ENCODE data around the gene ATP10B. TPM values are rescaled to one million over a fixed set of nuclear protein-coding genes. Genes with fewer than 3 reads are reported as not detected.

The ATP10B gene
- total RNA-seq, 1 experiment from 2014 or later: not detected

DNA sequence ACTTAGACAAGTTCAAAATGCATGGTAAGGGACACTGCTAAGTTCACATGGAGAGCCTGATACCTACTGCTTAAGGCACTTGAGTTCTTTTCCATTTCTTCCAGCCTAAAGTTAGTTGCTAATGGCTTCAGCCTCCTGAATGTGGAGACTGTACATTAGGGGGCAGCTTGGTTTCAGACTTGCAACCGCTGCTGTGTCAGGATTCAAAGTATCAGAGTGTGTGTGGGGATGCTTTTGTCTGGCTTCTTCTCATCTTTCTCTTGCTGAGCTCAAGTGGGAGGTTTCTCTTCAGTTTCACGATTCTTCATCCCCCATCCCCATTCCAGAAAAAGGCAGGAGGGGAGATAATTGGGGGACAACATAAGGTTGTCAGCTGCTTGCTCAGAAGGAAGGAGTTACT lies 49.4 kb downstream of the ATP10B start:
- H3K4me1 ChIP-seq (ENCODE audit: control insufficient read depth, insufficient read depth, low read length): no peaks in the 10 kb centered on the region
- H3K27me3 ChIP-seq (ENCODE audit: control insufficient read depth, insufficient read depth, low read length): no peaks in the 10 kb centered on the region
- CTCF ChIA-PET: no interaction called here
- TF ChIP-seq, protein P1, sequence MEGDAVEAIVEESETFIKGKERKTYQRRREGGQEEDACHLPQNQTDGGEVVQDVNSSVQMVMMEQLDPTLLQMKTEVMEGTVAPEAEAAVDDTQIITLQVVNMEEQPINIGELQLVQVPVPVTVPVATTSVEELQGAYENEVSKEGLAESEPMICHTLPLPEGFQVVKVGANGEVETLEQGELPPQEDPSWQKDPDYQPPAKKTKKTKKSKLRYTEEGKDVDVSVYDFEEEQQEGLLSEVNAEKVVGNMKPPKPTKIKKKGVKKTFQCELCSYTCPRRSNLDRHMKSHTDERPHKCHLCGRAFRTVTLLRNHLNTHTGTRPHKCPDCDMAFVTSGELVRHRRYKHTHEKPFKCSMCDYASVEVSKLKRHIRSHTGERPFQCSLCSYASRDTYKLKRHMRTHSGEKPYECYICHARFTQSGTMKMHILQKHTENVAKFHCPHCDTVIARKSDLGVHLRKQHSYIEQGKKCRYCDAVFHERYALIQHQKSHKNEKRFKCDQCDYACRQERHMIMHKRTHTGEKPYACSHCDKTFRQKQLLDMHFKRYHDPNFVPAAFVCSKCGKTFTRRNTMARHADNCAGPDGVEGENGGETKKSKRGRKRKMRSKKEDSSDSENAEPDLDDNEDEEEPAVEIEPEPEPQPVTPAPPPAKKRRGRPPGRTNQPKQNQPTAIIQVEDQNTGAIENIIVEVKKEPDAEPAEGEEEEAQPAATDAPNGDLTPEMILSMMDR (IDR thresholded peaks at IDR 0.05): peak; percentile 18; the same call in 1 of the 2 replicates
- TF ChIP-seq TCF7L2 (IDR thresholded peaks at IDR 0.05; ENCODE audit: low read depth, low read length): no peak
- H3K27ac ChIP-seq (ENCODE audit: low read length): no peak overlapping the region
- no peaks in the 10 kb centered on the region for H3K36me3 ChIP-seq (ENCODE audit: control insufficient read depth, insufficient read depth, low read length)
- ATAC-seq (no peak), DNase-seq (ENCODE audit: low read depth, low spot score) (no peak)
- H3K4me3 ChIP-seq (ENCODE audit: low read depth in 2 of 2, low read length in 2 of 2): no peak overlapping the region
- in situ Hi-C loops (cut with HindIII; ENCODE audit: low pct_unique_long_range_greater_than_20kb, low sequenced_read_pairs): no loop called here
- BruUV-seq (replicated peaks): no TSS peak
- H3K9me3 ChIP-seq (ENCODE audit: control insufficient read depth, insufficient read depth, low read depth, low read length): no peaks in the 10 kb centered on the region
- POLR2A ChIA-PET: no interaction called here
- intact Hi-C loops (cut with micrococcal nuclease; ENCODE audit: unreplicated experiment): no loop called here

DNA sequence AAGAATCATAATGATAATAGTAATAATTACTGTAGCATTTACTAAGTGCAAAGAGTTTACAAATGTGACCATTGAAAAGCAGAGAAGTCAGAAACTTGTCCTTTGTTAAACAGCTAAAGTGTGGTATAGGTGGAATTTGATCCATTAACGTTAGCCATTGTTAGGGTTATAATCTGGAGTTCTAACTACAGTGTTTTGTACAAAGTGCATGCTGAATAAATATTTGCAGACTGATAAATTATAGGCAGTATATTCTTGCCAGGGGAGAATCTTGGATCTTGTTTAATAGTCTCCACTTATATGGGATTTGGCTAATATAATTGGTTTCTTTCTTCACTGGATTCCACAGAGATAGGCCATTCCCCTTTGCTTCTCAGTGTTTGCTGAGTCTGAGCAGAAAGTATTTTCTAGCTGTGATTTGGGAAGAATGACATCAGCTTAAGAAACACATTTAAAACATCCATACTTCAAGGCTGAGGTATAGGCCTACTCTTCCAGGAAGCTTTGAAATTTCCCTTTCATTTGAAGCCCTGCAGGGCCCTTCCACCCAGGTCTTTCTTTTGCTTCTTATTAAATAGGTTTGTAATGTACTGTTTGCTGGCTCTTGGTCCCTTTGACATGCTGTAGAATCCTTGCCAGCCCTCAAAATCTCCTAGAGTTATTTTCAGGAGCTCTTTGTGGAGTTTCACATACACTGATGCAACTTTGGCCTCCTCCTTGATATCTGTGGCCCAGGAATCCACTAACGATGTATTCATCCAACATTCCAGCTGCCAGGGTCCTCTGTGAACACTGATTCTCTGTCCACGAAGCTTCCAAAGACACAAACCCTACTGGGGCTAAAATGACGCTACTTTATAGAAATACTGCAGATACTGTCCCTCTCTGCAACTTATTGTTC lies 51.4 kb downstream of the ATP10B start:
- no peaks in the 10 kb centered on the region for H3K36me3 ChIP-seq (ENCODE audit: control insufficient read depth, insufficient read depth, low read length)
- no TSS peak for BruUV-seq (replicated peaks)
- DNase-seq (ENCODE audit: low read depth, low spot score) (no peak), ATAC-seq (no peak)
- in situ Hi-C loops (cut with HindIII; ENCODE audit: low pct_unique_long_range_greater_than_20kb, low sequenced_read_pairs) (no loop called here), intact Hi-C loops (cut with micrococcal nuclease; ENCODE audit: unreplicated experiment) (no loop called here)
- no peak overlapping the region for H3K4me3 ChIP-seq (ENCODE audit: low read depth in 2 of 2, low read length in 2 of 2)
- CTCF ChIA-PET: no interaction called here
- H3K27ac ChIP-seq (ENCODE audit: low read length): no peak overlapping the region
- POLR2A ChIA-PET: no interaction called here
- no peaks in the 10 kb centered on the region for H3K27me3 ChIP-seq (ENCODE audit: control insufficient read depth, insufficient read depth, low read length)
- H3K9me3 ChIP-seq (ENCODE audit: control insufficient read depth, insufficient read depth, low read depth, low read length): no peaks in the 10 kb centered on the region
- TF ChIP-seq TCF7L2 (IDR thresholded peaks at IDR 0.05; ENCODE audit: low read depth, low read length): no peak
- TF ChIP-seq POLR2AphosphoS5 (IDR thresholded peaks at IDR 0.05; ENCODE audit: low read depth, low read length): no peak
- TF ChIP-seq, protein P2, sequence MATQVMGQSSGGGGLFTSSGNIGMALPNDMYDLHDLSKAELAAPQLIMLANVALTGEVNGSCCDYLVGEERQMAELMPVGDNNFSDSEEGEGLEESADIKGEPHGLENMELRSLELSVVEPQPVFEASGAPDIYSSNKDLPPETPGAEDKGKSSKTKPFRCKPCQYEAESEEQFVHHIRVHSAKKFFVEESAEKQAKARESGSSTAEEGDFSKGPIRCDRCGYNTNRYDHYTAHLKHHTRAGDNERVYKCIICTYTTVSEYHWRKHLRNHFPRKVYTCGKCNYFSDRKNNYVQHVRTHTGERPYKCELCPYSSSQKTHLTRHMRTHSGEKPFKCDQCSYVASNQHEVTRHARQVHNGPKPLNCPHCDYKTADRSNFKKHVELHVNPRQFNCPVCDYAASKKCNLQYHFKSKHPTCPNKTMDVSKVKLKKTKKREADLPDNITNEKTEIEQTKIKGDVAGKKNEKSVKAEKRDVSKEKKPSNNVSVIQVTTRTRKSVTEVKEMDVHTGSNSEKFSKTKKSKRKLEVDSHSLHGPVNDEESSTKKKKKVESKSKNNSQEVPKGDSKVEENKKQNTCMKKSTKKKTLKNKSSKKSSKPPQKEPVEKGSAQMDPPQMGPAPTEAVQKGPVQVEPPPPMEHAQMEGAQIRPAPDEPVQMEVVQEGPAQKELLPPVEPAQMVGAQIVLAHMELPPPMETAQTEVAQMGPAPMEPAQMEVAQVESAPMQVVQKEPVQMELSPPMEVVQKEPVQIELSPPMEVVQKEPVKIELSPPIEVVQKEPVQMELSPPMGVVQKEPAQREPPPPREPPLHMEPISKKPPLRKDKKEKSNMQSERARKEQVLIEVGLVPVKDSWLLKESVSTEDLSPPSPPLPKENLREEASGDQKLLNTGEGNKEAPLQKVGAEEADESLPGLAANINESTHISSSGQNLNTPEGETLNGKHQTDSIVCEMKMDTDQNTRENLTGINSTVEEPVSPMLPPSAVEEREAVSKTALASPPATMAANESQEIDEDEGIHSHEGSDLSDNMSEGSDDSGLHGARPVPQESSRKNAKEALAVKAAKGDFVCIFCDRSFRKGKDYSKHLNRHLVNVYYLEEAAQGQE (IDR thresholded peaks at IDR 0.05; ENCODE audit: insufficient read depth in 1 of 2, low read depth in 2 of 2, low read length in 1 of 2): no peak
- TF ChIP-seq, protein P1 (IDR thresholded peaks at IDR 0.05): no peak
- TF ChIP-seq SIN3A (IDR thresholded peaks at IDR 0.05; ENCODE audit: borderline replicate concordance, insufficient read depth, low read depth, low read length): no peak
- H3K4me1 ChIP-seq (ENCODE audit: control insufficient read depth, insufficient read depth, low read length): no peaks in the 10 kb centered on the region
